ENCODE results near the gene AKAP13.

Gene AKAP13

DNA sequence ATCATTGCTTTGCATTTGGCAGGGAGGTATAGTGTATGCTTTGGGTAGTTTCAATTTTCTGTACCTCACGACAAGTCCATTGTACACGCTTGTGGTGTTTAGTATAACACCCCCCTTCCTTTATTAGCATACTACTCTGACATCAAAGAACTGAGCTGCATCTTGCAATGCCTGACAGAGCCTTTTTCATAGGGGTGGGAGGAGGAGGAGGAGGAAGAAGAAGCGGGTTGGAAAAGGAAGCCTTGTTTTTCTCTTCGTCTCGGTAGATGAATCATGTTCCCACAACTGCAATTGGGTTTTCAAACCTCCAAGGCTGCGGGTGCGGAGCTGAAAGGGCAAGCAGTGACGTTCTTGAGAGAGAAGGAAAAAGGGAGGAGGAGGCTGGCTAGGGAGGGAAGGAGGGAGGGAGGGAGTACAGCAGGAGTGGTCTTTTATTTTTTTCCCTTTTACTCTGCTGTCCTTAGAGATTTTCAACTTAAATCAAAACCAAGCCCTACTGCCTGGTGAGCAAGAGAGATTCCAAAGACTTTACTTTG is 238.6 kb downstream of the AKAP13 start:
- Histone ChIP-seq H3K9me3 (ENCODE audit: control insufficient read depth, insufficient read depth, low read length) (no peaks in the 10 kb centered on the region), H3K27ac (ENCODE audit: low read depth, low read length) (peak overlapping the region; percentile 77), H3K9ac (ENCODE audit: low read depth, low read length) (no peak overlapping the region), H3K4me1 (ENCODE audit: control insufficient read depth, insufficient read depth, low read length) (peaks cover 55% of the 10 kb centered on the region), H3K36me3 (ENCODE audit: control insufficient read depth, insufficient read depth, low read length) (no peaks in the 10 kb centered on the region), H3K27me3 (ENCODE audit: control insufficient read depth, insufficient read depth, low read length) (no peaks in the 10 kb centered on the region), H3K4me3 (ENCODE audit: low read depth, low read length) (peak overlapping the region; percentile 25; the same call in 1 of the 2 replicates)

DNA sequence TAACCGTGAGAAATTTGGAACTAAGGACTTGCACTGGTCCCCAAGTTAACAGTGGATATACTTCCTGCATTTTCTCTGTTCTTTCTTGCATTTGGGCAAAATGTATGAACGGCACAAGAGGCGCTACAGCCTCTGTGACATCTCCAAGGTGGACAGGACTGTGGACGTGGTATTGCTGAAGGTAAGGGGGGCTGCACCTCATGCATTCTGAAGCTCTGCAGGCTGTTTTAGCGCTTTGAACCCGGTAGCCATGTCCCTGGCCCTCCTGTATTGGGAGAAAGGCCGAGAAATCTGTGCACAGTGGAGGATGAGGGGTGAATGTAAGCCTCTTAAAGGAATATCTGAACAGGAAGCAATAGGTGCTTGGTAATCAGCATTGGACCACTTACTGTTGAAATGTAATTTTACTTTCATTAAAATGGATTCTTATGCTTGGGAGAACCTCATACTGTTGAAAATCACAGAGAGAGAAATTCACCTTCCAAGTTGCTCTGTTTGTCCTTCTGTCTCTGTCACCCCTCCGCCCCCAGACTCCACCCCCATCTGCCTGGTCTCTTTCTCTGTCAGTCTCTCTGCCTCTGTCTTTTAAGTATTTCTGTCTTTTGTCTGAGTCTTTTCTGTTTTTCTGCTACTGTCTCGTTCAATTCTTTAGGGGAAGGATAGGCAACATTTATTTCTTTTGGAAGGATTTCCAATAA is 239.7 kb downstream of the AKAP13 start:
- H3K4me1 ChIP-seq (ENCODE audit: control insufficient read depth, insufficient read depth, low read length): peaks cover 51% of the 10 kb centered on the region
- H3K4me3 ChIP-seq (ENCODE audit: low read depth, low read length): no peak overlapping the region; the same call in 1 of the 2 replicates
- H3K9me3 ChIP-seq (ENCODE audit: control insufficient read depth, insufficient read depth, low read length): no peaks in the 10 kb centered on the region
- H3K9ac ChIP-seq (ENCODE audit: low read depth, low read length): no peak overlapping the region
- H3K36me3 ChIP-seq (ENCODE audit: control insufficient read depth, insufficient read depth, low read length): no peaks in the 10 kb centered on the region
- H3K27me3 ChIP-seq (ENCODE audit: control insufficient read depth, insufficient read depth, low read length): no peaks in the 10 kb centered on the region
- H3K27ac ChIP-seq (ENCODE audit: low read depth, low read length): no peak overlapping the region

GRCh38 chr15:85620690-85621049 is 240.3 kb downstream of the AKAP13 start:
- Histone ChIP-seq H3K9ac (ENCODE audit: low read depth, low read length) (no peak overlapping the region), H3K4me1 (ENCODE audit: control insufficient read depth, insufficient read depth, low read length) (peaks cover 48% of the 10 kb centered on the region), H3K9me3 (ENCODE audit: control insufficient read depth, insufficient read depth, low read length) (no peaks in the 10 kb centered on the region)

GRCh38 chr15:85621094-85621493 is 240.7 kb downstream of the AKAP13 start:
- no peak overlapping the region for H3K4me3 ChIP-seq (ENCODE audit: low read depth, low read length)
- H3K4me1 ChIP-seq (ENCODE audit: control insufficient read depth, insufficient read depth, low read length): peaks cover 45% of the 10 kb centered on the region
- H3K9ac ChIP-seq (ENCODE audit: low read depth, low read length): no peak overlapping the region
- no peaks in the 10 kb centered on the region for H3K27me3 ChIP-seq (ENCODE audit: control insufficient read depth, insufficient read depth, low read length)
- no peaks in the 10 kb centered on the region for H3K9me3 ChIP-seq (ENCODE audit: control insufficient read depth, insufficient read depth, low read length)
- H3K36me3 ChIP-seq (ENCODE audit: control insufficient read depth, insufficient read depth, low read length): no peaks in the 10 kb centered on the region
- H3K27ac ChIP-seq (ENCODE audit: low read depth, low read length): no peak overlapping the region

More at GRCh38 chr15:85620690-85621049, 240.3 kb downstream of the AKAP13 start:
- Histone ChIP-seq H3K27me3 (ENCODE audit: control insufficient read depth, insufficient read depth, low read length) (no peaks in the 10 kb centered on the region), H3K27ac (ENCODE audit: low read depth, low read length) (no peak overlapping the region), H3K4me3 (ENCODE audit: low read depth, low read length) (no peak overlapping the region), H3K36me3 (ENCODE audit: control insufficient read depth, insufficient read depth, low read length) (no peaks in the 10 kb centered on the region)

DNA sequence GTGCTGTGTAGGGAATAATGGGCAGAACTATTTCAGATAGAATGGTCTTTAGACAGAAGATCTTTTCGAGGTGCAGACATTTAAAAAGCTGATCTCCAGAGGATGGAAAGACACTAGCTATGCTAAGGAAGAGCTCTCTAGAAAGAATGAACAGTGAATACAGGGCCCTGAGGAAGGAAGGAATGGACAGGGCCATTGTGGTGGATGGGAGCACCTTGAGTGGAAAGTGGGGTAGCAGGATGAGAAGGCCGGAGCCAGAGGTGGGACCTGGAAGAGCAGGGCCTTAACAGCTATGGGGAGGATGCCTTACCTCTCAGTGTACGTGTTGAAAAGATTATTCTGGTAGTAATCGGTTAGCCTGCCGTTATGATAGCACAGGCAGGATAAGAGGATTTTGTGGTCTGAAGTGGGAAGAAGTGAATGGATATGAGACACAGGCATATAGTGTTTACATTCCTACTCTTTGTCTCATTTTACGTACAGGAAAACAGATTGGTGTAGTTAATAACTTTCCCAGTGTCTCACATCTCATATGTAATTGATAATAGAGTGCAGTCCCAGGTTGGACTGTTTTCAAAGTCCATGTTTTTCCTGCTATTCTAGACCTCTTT is 241.9 kb downstream of the AKAP13 start:
- Histone ChIP-seq H3K27me3 (ENCODE audit: control insufficient read depth, insufficient read depth, low read length) (no peaks in the 10 kb centered on the region), H3K4me3 (ENCODE audit: low read depth, low read length) (no peak overlapping the region), H3K27ac (ENCODE audit: low read depth, low read length) (no peak overlapping the region), H3K36me3 (ENCODE audit: control insufficient read depth, insufficient read depth, low read length) (no peaks in the 10 kb centered on the region), H3K9ac (ENCODE audit: low read depth, low read length) (no peak overlapping the region), H3K9me3 (ENCODE audit: control insufficient read depth, insufficient read depth, low read length) (no peaks in the 10 kb centered on the region), H3K4me1 (ENCODE audit: control insufficient read depth, insufficient read depth, low read length) (peaks cover 36% of the 10 kb centered on the region)

DNA sequence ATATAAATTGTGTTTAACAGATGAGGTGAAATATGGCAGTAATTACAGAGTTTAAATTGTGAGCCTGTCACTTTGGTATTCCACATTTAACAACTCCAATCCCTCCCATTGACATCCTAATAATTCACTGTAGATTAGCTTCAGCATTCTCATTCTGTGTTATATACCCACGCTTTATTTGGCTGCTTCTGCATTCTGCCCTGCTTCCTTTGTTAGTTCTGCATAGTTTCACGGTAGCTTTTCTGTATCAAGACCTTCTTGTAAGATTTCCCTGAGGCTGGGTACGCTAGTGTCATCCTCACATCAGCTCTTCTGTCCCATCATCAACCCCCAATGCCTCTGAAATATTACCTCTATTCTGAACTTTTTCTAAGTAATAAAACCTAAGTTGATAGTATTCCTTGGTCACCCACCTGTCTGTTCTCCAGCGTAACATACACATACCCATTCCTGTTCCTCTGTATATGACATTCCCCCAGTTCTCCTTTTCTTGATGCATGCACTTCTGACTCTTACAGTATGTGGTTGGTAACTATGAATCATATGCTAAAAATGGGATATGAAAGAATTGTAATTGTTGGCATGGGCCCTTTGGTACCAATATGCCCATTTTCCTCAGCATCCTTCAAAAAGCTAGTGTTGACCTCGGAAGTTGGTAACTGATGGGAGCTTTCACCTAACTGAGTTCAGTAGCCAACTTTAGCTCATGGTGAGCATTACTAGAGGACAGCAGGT is 243.1 kb downstream of the AKAP13 start:
- no peaks in the 10 kb centered on the region for H3K36me3 ChIP-seq (ENCODE audit: control insufficient read depth, insufficient read depth, low read length)
- H3K9ac ChIP-seq (ENCODE audit: low read depth, low read length): no peak overlapping the region
- no peak overlapping the region for H3K27ac ChIP-seq (ENCODE audit: low read depth, low read length)
- peaks cover 24% of the 10 kb centered on the region for H3K4me1 ChIP-seq (ENCODE audit: control insufficient read depth, insufficient read depth, low read length)
- no peak overlapping the region for H3K4me3 ChIP-seq (ENCODE audit: low read depth, low read length)
- no peaks in the 10 kb centered on the region for H3K27me3 ChIP-seq (ENCODE audit: control insufficient read depth, insufficient read depth, low read length)
- H3K9me3 ChIP-seq (ENCODE audit: control insufficient read depth, insufficient read depth, low read length): no peaks in the 10 kb centered on the region

DNA sequence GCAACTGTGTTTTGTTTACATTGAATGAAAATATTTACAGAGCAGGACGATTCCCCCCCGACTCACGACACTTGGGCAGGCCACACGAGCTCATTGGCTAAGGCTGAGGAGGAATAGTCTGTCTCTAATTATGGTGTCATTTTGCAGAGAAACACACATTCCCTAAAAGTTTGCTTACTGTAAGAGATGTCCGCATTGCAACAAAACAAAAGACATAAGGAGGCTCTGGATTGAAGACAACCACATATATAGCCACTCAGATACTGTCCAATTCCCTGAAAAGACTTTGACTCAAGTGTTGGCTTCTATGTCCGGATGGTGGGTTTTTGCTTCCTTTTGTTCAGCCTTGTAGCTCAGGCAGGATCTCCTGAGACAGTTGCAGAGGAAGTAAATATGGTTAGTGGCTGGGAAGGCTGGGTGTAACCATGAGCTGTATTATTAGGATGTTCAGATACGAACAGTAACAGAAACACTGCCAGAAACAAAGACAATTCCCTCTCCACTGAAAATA is 243.9 kb downstream of the AKAP13 start:
- Histone ChIP-seq H3K9me3 (ENCODE audit: control insufficient read depth, insufficient read depth, low read length) (no peaks in the 10 kb centered on the region), H3K9ac (ENCODE audit: low read depth, low read length) (no peak overlapping the region), H3K4me1 (ENCODE audit: control insufficient read depth, insufficient read depth, low read length) (peaks cover 17% of the 10 kb centered on the region), H3K36me3 (ENCODE audit: control insufficient read depth, insufficient read depth, low read length) (no peaks in the 10 kb centered on the region), H3K4me3 (ENCODE audit: low read depth, low read length) (no peak overlapping the region), H3K27ac (ENCODE audit: low read depth, low read length) (no peak overlapping the region), H3K27me3 (ENCODE audit: control insufficient read depth, insufficient read depth, low read length) (no peaks in the 10 kb centered on the region)

DNA sequence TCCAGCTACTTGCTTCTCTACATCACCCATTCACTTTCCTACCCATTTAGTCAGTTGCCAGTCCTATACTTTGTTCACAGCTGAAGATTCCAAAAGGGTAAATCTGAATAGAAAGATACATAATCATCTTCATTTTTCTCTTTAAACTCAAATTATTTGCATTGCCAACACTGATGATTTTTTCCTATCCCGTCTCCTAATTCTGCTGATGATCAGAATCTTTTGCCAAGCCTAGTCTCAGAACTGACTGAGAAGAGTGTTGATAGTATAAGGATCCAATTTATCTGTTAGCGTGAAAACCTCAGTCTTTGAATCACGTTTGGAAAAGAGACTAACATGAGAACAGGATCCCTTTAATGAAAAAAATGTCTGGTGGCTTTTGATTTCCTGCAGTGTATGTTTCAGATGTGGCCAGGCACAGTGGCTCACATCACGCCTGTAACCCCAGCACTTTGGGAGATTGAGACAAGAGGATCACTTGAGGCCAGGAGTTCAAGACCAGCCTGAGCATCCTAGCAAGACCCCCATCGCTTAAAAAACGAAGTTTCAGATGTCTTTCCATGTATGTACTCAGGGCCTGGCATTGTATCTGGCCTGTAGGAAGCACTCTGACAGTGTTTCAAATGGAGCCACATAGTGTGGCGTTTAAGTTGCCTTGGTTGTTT is 244.9 kb downstream of the AKAP13 start:
- no peaks in the 10 kb centered on the region for H3K36me3 ChIP-seq (ENCODE audit: control insufficient read depth, insufficient read depth, low read length)
- H3K9ac ChIP-seq (ENCODE audit: low read depth, low read length): no peak overlapping the region
- H3K4me1 ChIP-seq (ENCODE audit: control insufficient read depth, insufficient read depth, low read length): peaks cover 7% of the 10 kb centered on the region
- H3K4me3 ChIP-seq (ENCODE audit: low read depth, low read length): no peak overlapping the region
- H3K9me3 ChIP-seq (ENCODE audit: control insufficient read depth, insufficient read depth, low read length): no peaks in the 10 kb centered on the region
- H3K27ac ChIP-seq (ENCODE audit: low read depth, low read length): no peak overlapping the region
- H3K27me3 ChIP-seq (ENCODE audit: control insufficient read depth, insufficient read depth, low read length): no peaks in the 10 kb centered on the region

GRCh38 chr15:85625856-85626255 is 245.5 kb downstream of the AKAP13 start:
- Histone ChIP-seq H3K27me3 (ENCODE audit: control insufficient read depth, insufficient read depth, low read length) (no peaks in the 10 kb centered on the region), H3K4me1 (ENCODE audit: control insufficient read depth, insufficient read depth, low read length) (peaks cover 2% of the 10 kb centered on the region; the same call in 1 of the 2 replicates), H3K9ac (ENCODE audit: low read depth, low read length) (no peak overlapping the region), H3K27ac (ENCODE audit: low read depth, low read length) (no peak overlapping the region), H3K36me3 (ENCODE audit: control insufficient read depth, insufficient read depth, low read length) (no peaks in the 10 kb centered on the region), H3K9me3 (ENCODE audit: control insufficient read depth, insufficient read depth, low read length) (no peaks in the 10 kb centered on the region), H3K4me3 (ENCODE audit: low read depth, low read length) (no peak overlapping the region)

- H3K9ac ChIP-seq (ENCODE audit: low read depth, low read length): no peak overlapping the region
- no peak overlapping the region for H3K4me3 ChIP-seq (ENCODE audit: low read depth, low read length)
- no peaks in the 10 kb centered on the region for H3K4me1 ChIP-seq (ENCODE audit: control insufficient read depth, insufficient read depth, low read length)
- H3K36me3 ChIP-seq (ENCODE audit: control insufficient read depth, insufficient read depth, low read length): no peaks in the 10 kb centered on the region
- no peaks in the 10 kb centered on the region for H3K27me3 ChIP-seq (ENCODE audit: control insufficient read depth, insufficient read depth, low read length)
- no peaks in the 10 kb centered on the region for H3K9me3 ChIP-seq (ENCODE audit: control insufficient read depth, insufficient read depth, low read length)
- no peak overlapping the region for H3K27ac ChIP-seq (ENCODE audit: low read depth, low read length)
Observed at GRCh38 chr15:85627213-85627935, 247.0 kb downstream of the AKAP13 start.

Data from HUES48 (cell line).